Activated T-cell treated with anti-CD3 and anti-CD28 coated beads, Interleukin-2, amount 50 U/mL, for 48 hours (primary cell): ENCODE data around the gene MYH9.
"Not testable (repeated sequence)": the region's sequence is repeated elsewhere in the genome, so short reads cannot be mapped to it uniquely, and the experiment has no call there.

ENCODE experiments used
- DNase-seq, 2 experiments: peaks; one replicate each; pipeline ENCODE4 v3.0.0-alpha.2; 2020

The MYH9 gene

GRCh38 chr22:36306227-36306626 is 81.5 kb downstream of the MYH9 start:
- DNase-seq: no peak

- DNase-seq: no peak
These were observed 82.0 kb downstream of the MYH9 start for GRCh38 chr22:36305813-36306212.

- no peak for DNase-seq
These were observed 83.3 kb downstream of the MYH9 start for GRCh38 chr22:36304429-36304828.

GRCh38 chr22:36303874-36304273 is 83.9 kb downstream of the MYH9 start:
- no peak for DNase-seq

GRCh38 chr22:36303115-36303467 is 84.7 kb downstream of the MYH9 start:
- DNase-seq: no peak

- DNase-seq: no peak
These were observed 85.2 kb downstream of the MYH9 start for GRCh38 chr22:36302439-36303114.

GRCh38 chr22:36301851-36302250 is 85.9 kb downstream of the MYH9 start:
- no peak for DNase-seq

GRCh38 chr22:36301384-36301828 is 86.4 kb downstream of the MYH9 start:
- DNase-seq: peak; percentile 88 to 90

- DNase-seq: no peak
These were observed 87.2 kb downstream of the MYH9 start for GRCh38 chr22:36300396-36301212.

GRCh38 chr22:36299911-36300310 is 87.9 kb downstream of the MYH9 start:
- DNase-seq: no peak

GRCh38 chr22:36299295-36299694 is 88.5 kb downstream of the MYH9 start:
- DNase-seq: no peak

- DNase-seq: no peak
These were observed 89.2 kb downstream of the MYH9 start for GRCh38 chr22:36298601-36299000.

GRCh38 chr22:36298118-36298517 is 89.6 kb downstream of the MYH9 start:
- DNase-seq: no peak

GRCh38 chr22:36297568-36297967 is 90.2 kb downstream of the MYH9 start:
- DNase-seq: no peak

GRCh38 chr22:36296690-36297089 is 91.1 kb downstream of the MYH9 start:
- no peak for DNase-seq

- no peak for DNase-seq
These were observed 92.5 kb downstream of the MYH9 start for GRCh38 chr22:36295247-36295646.

GRCh38 chr22:36294801-36295200 is 93.0 kb downstream of the MYH9 start:
- no peak for DNase-seq

- DNase-seq: no peak
These were observed 93.5 kb downstream of the MYH9 start for GRCh38 chr22:36294293-36294620.

GRCh38 chr22:36293606-36294292 is 94.0 kb downstream of the MYH9 start:
- no peak for DNase-seq

GRCh38 chr22:36292823-36293530 is 94.8 kb downstream of the MYH9 start:
- no peak for DNase-seq

GRCh38 chr22:36291831-36292740 is 95.7 kb downstream of the MYH9 start:
- DNase-seq: no peak

GRCh38 chr22:36290391-36291075 is 97.2 kb downstream of the MYH9 start:
- not testable (repeated sequence) for DNase-seq
